GM12865 (cell line): ENCODE measurements around the gene MTHFSD.

Experiments used
- DNase-seq: peaks from one replicate; pipeline ENCODE4 v3.0.0; 2010; ENCODE audit warnings: low read depth
- H3K4me3 ChIP-seq: 2 replicates; pipeline ENCODE4 v1.5.1; 2011; ENCODE audit warnings: mild to moderate bottlenecking, low read depth, low read length, control low read depth
- CTCF ChIP-seq: IDR thresholded peaks from 2 replicates; pipeline ENCODE4 v1.5.1; 2011; ENCODE audit warnings: low read length, control low read depth, low read depth, inconsistent platforms; ENCODE audit not compliant: insufficient read depth; ENCODE audit errors: missing control alignments

MTHFSD gene

DNA sequence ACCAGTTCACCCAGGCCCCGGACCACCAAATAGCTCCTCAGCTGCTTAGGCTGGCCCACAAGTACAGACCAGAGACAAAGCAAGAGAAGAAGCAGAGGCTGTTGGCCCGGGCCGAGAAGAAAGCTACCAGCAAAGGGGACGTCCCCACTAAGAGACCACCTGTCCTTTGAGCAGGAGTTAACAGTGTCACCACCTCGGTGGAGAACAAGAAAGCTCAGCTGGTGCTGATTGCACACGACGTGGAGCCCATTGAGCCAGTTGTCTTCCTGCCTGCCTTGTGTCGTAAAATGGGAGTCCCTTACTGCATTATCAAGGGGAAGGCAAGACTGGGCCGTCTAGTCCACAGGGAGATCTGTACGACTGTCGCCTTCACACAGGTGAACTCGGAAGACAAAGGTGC, 29.3 kb downstream of the MTHFSD start:
- no peak for TF ChIP-seq CTCF
- H3K4me3 ChIP-seq, result no peak overlapping the region
- DNase-seq, result no peak

- no peak overlapping the region for H3K4me3 ChIP-seq
- DNase-seq, result no peak
- no peak for TF ChIP-seq CTCF
Measured at GRCh38 chr16:86524029-86524428, 31.0 kb downstream of the MTHFSD start.

- no peak for TF ChIP-seq CTCF
- no peak overlapping the region for H3K4me3 ChIP-seq
Measured at GRCh38 chr16:86523166-86523740, 31.8 kb downstream of the MTHFSD start.

DNA sequence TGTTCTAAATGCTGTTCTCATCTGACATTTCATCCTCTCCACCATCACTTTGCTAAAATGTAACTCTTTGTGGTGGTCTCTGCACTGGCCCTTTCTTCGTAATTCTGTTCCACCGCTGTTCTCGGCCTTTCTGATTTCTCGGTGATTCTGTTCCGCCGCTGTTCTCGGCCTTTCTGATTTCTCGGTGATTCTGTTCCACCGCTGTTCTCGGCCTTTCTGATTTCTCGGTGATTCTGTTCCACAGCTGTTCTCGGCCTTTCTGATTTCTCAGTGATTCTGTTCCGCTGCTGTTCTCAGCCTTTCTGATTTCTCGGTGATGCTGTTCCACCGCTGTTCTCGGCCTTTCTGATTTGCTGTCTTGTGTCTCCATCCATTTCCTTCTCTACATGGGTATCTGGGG, 32.4 kb downstream of the MTHFSD start:
- no peak for DNase-seq
- no peak overlapping the region for H3K4me3 ChIP-seq
- no peak for TF ChIP-seq CTCF

More at GRCh38 chr16:86523166-86523740, 31.8 kb downstream of the MTHFSD start:
- no peak for DNase-seq

GRCh38 chr16:86521236-86522197, 33.5 kb downstream of the MTHFSD start:
- DNase-seq, result no peak
- no peak overlapping the region for H3K4me3 ChIP-seq
- no peak for TF ChIP-seq CTCF

DNA sequence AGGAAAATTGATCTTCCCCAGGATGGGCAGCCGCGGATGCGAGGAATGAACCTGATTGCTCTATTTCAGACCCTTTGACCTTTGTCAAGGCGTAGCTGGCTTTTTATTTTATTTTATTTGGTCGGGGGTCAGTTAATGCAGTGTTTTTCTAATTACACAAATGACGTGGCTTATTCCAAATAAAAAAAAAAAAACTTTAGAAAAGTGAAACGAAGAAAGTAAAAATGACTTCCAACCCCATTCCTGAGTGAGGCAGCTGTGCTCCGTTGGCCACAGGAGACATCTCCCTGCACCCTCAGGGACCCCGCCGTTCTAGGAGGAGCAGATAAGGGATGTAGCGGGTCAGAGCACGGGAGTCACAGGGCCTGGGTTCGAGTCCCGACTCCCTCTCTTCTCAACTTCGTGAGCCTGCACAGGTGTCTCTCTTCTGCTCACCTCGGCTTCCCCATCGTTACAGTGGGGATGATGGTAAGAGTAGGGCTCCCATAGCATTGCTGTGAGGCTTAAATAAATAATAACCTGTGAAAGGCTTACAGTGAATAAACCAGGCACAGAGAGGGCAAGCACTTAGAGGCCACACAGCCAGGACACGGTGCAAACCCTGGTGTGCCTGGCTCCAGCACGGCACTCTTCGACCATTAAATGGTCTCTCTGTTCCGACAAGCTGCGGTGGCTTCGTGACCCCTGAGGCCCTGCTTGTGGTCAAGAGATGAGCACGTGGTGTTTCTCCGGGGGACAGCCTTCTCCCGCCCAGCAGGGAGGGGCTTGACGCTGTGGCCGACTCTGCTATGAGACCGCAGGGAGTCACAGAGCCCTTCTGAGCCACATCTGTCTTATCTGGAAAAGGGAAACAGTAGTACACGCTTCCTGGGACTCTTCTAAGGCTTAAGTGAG, 34.5 kb downstream of the MTHFSD start:
- H3K4me3 ChIP-seq, result no peak overlapping the region
- no peak for TF ChIP-seq CTCF
- DNase-seq, result no peak
